Brain pericyte (primary cell): ENCODE data around the gene C8A.

Source experiments
- DNase-seq: peaks from one replicate; pipeline ENCODE4 v3.0.0-alpha.2; 2012; ENCODE audit warnings: low read depth, low spot score

The C8A gene

DNA sequence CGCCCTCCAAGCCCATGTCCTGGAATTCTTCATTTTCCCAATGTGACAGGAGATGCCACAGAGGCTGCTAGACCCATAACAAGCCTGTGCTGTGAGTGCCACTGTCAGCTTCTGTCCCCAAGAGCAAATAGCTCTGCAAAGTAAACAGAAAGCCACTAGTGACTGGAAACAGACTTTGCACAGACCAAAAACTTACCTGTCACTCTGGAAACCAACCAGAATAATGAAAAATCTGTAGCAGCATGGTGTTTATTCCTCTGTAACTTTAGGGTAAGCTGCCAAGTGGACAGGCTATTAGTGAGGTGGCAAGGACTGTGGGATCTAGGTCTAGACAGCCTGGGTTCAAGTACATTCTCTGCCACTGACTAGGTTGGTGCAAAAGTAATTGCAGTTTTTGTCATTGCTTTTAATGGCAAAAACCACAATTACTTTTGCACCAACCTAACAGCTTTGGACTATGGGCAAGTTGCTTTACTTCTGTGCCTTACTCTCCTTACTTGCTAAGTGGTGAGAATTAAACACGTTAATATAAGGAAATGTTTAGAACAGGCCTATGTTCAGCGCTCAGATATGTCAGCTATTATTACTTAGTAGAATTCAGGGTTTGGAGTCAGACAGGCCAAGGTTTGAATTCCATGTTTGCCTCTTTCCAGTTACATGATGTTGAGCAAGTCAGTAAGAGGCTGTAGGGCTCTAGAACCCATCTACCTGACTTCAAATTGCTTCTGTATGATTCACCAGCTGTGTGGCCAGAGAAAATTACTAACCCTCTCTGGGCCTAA is 111.5 kb downstream of the C8A start, which contains the start of gene C8B:
Gene C8B, minus strand, starts transcription at position 100 of the 782 bp plus-strand sequence. Its CDS starts 67 bp downstream, at position 33.
- no peak for DNase-seq

DNA sequence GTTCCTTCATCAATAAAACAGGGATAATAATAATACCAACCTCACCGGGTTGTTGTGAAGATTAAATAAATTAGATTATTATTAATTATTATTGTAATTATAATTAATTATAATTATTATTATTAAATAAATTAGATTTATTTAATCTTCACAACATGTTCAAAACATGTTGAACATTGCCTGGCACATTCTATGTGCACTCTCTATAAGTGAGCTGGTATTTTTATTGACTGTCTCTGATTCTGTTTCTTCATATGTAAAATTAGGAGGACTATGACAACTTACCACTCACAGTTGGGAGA is 112.1 kb downstream of the C8A start:
- DNase-seq, result no peak

DNA sequence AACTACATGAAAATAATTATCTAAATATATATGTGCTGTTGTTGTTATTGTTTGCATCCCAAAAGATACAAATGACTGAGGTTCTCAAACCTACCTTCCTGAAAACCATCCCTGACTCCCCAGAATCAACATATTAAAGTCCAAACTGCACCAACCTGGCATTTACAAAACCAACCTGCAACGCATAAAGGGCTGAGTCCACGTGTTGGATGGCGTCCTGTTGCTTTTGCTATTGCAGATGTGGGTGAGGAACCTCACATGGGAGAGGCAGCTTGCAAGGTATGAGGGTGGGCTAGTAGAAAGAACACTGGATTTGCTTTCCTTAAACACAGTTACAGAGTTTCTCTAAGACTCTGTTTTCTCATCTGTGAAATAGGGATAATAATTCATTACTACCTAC is 112.8 kb downstream of the C8A start:
- DNase-seq, result no peak
